Suprapubic skin (tissue), 4 donors: ENCODE results near the gene ATP8B1. TPM values are rescaled to one million over a fixed set of nuclear protein-coding genes. Genes with fewer than 3 reads are reported as not detected.

ENCODE experiments used
- DNase-seq, 2 donors: peaks; one replicate each; pipeline ENCODE4 v3.0.0-alpha.2; 2019; ENCODE audit warnings: low spot score in 2 of 2
- H3K27ac ChIP-seq: fragments of 200-600 bp; sonication (generic); one replicate; pipeline ENCODE4 v1.5.1; 2019
- H3K27me3 ChIP-seq: fragments of 200-600 bp; sonication (generic); one replicate; pipeline ENCODE4 v1.5.1; 2019
- H3K36me3 ChIP-seq: fragments of 200-600 bp; sonication (generic); one replicate; pipeline ENCODE4 v1.5.1; 2019
- H3K4me1 ChIP-seq: fragments of 200-600 bp; sonication (generic); one replicate; pipeline ENCODE4 v1.5.1; 2019
- H3K4me3 ChIP-seq: fragments of 200-600 bp; sonication (generic); one replicate; pipeline ENCODE4 v1.5.1; 2019; ENCODE audit warnings: mild to moderate bottlenecking
- H3K9me3 ChIP-seq: fragments of 200-600 bp; sonication (generic); one replicate; pipeline ENCODE4 v1.5.1; 2019
- EP300 ChIP-seq: sonication (generic); formaldehyde crosslinking; IDR thresholded peaks from one replicate; pipeline ENCODE4 v1.6.1; 2017; ENCODE audit warnings: antibody characterized with exemption
- POLR2A ChIP-seq, 2 donors: fragments of 450-650 bp; IDR thresholded peaks; one replicate each; pipeline ENCODE4 v1.6.1; 2017; ENCODE audit warnings: antibody characterized with exemption in 2 of 2, mild to moderate bottlenecking in 2 of 2, moderate library complexity in 2 of 2
- POLR2AphosphoS5 ChIP-seq, 3 donors: sonication (generic); formaldehyde crosslinking; IDR thresholded peaks; one replicate each; pipeline ENCODE4 v1.6.1; 2017; ENCODE audit warnings: antibody characterized with exemption in 3 of 3
- WGBS: methylation state at CpG from one replicate; pipeline ENCODE4 v1.1.5; 2018; 5-methylcytosine and 5-hydroxymethylcytosine counted together
- total RNA-seq, 4 donors: library from RNA; depleted of rRNA; stranded (reverse); fragments of >200 nt; gene quantifications; one replicate each; pipeline ENCODE4 v1.1.0, GENCODE V29; 2016
- TF ChIP-seq, protein P1 (sequence below), 2 donors: fragments of 200-600 bp in 1 of 2; fragments of 450-650 bp in 1 of 2; sonication (generic) in 1 of 2; IDR thresholded peaks; one replicate each; pipeline ENCODE4 v1.5.1; 2016 to 2019; ENCODE audit warnings: antibody characterized with exemption in 2 of 2, mild to moderate bottlenecking in 1 of 2, moderate library complexity in 1 of 2

Gene ATP8B1
- total RNA-seq, 4 donors from 2014 or later, result 21.5 to 59.1 (median 26.0) TPM

DNA sequence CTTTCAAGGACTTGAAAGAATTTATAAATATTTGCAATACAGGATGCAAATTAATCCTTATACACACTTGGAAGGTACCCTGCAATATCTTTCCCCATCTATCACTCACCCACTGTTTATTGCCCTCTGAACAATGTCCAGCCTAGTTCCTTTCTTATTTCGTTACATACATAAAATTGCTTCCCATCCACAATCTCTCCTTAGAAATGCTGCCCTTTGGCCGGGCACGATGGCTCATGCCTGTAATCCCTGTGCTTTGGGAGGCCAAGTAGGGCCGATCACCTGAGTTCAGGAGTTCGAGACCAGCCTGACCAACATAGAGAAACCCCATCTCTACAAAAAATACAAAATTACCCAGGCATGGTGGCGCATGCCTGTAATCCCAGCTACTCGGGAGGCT is 41.2 kb upstream of the ATP8B1 start:
- Histone ChIP-seq H3K27ac (no peak overlapping the region), H3K4me3 (no peak overlapping the region), H3K27me3 (no peaks in the 10 kb centered on the region), H3K4me1 (no peaks in the 10 kb centered on the region), H3K9me3 (no peaks in the 10 kb centered on the region), H3K36me3 (no peaks in the 10 kb centered on the region)
- WGBS, result 91% methylated on average over 7 of the region's 7 CpGs
- TF ChIP-seq POLR2A (IDR thresholded peaks at IDR 0.05), result no peak
- no peak for DNase-seq

DNA sequence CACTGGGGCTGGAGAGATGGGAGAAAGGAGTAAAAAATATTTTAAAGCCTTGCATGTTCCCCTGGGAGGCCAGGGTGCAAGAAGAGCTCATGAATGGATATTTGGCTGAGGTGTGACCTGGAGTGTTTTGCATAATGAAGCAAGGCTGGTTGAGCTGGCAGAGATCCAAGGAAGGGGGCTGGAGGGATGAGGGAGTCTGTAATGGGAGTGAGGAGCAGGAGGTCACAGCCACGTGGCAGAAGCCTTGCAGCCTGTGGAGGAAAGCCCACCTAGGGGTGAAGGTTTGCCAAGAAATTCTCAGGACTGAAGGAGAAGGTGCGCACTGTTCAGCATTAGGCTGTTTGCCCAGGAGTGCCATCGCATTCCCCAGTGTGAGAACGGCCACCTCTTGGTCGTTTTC is 40.3 kb upstream of the ATP8B1 start:
- WGBS, result 81% methylated on average over 5 of the region's 5 CpGs
- TF ChIP-seq, protein P1, sequence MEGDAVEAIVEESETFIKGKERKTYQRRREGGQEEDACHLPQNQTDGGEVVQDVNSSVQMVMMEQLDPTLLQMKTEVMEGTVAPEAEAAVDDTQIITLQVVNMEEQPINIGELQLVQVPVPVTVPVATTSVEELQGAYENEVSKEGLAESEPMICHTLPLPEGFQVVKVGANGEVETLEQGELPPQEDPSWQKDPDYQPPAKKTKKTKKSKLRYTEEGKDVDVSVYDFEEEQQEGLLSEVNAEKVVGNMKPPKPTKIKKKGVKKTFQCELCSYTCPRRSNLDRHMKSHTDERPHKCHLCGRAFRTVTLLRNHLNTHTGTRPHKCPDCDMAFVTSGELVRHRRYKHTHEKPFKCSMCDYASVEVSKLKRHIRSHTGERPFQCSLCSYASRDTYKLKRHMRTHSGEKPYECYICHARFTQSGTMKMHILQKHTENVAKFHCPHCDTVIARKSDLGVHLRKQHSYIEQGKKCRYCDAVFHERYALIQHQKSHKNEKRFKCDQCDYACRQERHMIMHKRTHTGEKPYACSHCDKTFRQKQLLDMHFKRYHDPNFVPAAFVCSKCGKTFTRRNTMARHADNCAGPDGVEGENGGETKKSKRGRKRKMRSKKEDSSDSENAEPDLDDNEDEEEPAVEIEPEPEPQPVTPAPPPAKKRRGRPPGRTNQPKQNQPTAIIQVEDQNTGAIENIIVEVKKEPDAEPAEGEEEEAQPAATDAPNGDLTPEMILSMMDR (IDR thresholded peaks at IDR 0.05), result no peak
- TF ChIP-seq POLR2A (IDR thresholded peaks at IDR 0.05), result no peak
- no peak for TF ChIP-seq EP300
- no peak for TF ChIP-seq POLR2AphosphoS5 (IDR thresholded peaks at IDR 0.05)
- Histone ChIP-seq H3K4me3 (no peak overlapping the region), H3K9me3 (no peaks in the 10 kb centered on the region), H3K27me3 (no peaks in the 10 kb centered on the region), H3K27ac (no peak overlapping the region), H3K36me3 (no peaks in the 10 kb centered on the region), H3K4me1 (no peaks in the 10 kb centered on the region)
- no peak for DNase-seq

DNA sequence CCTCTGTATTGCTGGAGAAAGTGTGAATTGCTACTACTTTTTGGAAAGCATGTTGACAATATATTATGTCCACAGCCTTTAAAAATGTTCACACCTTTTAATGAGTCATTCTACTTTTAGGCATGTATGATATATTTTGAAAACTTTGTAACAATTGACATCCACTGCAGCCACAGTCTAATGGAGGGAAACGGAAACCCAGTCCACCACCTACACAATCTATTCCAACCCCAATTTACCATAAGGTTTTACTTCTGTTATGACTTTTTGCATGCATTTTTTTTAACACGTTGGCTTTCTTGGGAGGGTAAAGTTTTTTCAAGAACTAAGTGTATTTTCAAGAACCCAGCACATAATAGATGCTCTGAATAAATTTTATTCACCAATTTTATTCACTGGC is 38.5 kb upstream of the ATP8B1 start:
- H3K36me3 ChIP-seq, result no peaks in the 10 kb centered on the region
- TF ChIP-seq, protein P1 (IDR thresholded peaks at IDR 0.05), result no peak
- TF ChIP-seq EP300 (no peak), POLR2AphosphoS5 (IDR thresholded peaks at IDR 0.05) (no peak), POLR2A (IDR thresholded peaks at IDR 0.05) (no peak)
- no peak for DNase-seq
- WGBS, result 60% methylated on average over 2 of the region's 2 CpGs
- H3K27ac ChIP-seq, result no peak overlapping the region
- no peaks in the 10 kb centered on the region for H3K27me3 ChIP-seq
- H3K9me3 ChIP-seq, result no peaks in the 10 kb centered on the region
- no peaks in the 10 kb centered on the region for H3K4me1 ChIP-seq
- H3K4me3 ChIP-seq, result no peak overlapping the region

DNA sequence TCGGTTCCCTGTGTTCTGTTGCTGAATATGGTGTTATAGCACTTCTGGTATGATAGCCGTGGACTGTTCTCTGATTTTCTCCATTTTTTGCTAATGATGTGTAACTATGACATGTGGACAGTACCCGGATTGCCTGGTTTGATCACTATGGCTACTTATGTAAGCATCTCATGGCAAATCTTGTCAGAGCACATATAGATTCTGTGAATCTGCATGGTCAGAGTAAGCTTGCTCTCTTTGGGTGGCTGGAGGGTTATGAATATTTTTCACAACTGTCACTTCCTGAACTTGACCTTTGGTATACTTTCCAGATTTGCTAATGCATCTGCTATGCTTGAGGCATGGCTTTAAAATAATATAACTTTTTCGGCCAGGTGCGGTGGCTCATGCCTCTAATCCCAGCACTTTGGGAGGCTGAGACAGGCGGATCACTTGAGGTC is 36.8 kb upstream of the ATP8B1 start:
- no peak for DNase-seq
- no peak overlapping the region for H3K27ac ChIP-seq
- no peak overlapping the region for H3K4me3 ChIP-seq
- H3K36me3 ChIP-seq, result no peaks in the 10 kb centered on the region
- no peaks in the 10 kb centered on the region for H3K27me3 ChIP-seq
- H3K9me3 ChIP-seq, result no peaks in the 10 kb centered on the region
- TF ChIP-seq, protein P1 (IDR thresholded peaks at IDR 0.05), result no peak
- TF ChIP-seq EP300 (no peak), POLR2A (IDR thresholded peaks at IDR 0.05) (no peak), POLR2AphosphoS5 (IDR thresholded peaks at IDR 0.05) (no peak)
- no peaks in the 10 kb centered on the region for H3K4me1 ChIP-seq
- WGBS, result 88% methylated on average over 6 of the region's 6 CpGs

DNA sequence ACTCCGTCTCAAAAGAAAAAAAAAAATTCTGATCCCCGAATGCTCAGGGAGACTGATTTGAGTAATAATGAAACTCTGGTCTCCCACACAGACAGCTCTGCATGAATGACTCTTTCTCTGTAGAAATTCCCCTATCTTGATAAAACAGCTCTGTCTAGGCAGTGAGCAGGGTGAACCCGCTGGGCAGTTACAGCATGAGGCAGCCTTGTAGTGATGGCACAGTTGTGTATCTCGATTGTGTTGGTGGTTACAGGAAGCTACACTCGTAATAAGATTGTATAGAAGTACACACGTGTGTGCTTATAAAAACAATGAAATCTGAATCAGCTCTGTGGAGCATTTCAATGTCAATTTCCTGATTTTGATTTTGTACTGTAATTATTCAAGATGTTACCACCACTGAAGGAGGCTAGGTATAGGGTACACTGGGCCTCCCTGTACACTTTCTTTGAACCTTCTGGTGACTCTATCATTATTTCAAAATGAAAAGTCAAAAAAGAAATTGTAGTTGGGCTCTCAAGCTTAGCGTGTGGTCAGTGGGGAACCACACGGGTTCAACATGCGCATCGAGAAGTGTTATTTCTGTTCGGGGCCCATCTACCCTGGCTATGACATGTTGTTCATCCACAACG is 34.9 kb upstream of the ATP8B1 start:
- no peak overlapping the region for H3K27ac ChIP-seq
- H3K27me3 ChIP-seq, result no peaks in the 10 kb centered on the region
- H3K9me3 ChIP-seq, result no peaks in the 10 kb centered on the region
- TF ChIP-seq, protein P1 (IDR thresholded peaks at IDR 0.05), result no peak
- no peak for TF ChIP-seq POLR2AphosphoS5 (IDR thresholded peaks at IDR 0.05)
- TF ChIP-seq EP300, result no peak
- no peak for TF ChIP-seq POLR2A (IDR thresholded peaks at IDR 0.05)
- no peaks in the 10 kb centered on the region for H3K36me3 ChIP-seq
- DNase-seq, result no peak
- no peak overlapping the region for H3K4me3 ChIP-seq
- 75% methylated on average over 12 of the region's 12 CpGs for WGBS
- no peaks in the 10 kb centered on the region for H3K4me1 ChIP-seq

DNA sequence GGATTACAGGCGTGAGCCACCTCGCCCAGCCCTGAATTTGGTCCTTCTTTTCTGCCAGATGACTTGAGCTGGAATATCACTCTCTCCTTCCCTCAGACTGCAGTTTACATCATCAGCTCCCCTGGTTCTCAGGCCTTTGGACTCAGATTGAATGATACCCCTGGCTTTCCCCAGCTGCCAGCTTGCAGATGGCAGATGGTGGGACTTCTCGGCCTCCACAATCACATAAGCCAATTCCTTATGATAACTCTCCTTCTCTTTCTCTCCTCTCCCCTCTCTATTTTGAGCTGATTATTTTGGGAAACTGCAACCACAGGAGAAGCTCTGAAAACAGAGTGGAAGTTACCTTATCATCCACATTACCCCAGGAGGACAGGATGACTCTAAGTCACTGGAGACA is 33.4 kb upstream of the ATP8B1 start:
- 98% methylated on average over 3 of the region's 3 CpGs for WGBS
- H3K9me3 ChIP-seq, result no peaks in the 10 kb centered on the region
- DNase-seq, result no peak
- no peak overlapping the region for H3K4me3 ChIP-seq
- H3K36me3 ChIP-seq, result no peaks in the 10 kb centered on the region
- no peak overlapping the region for H3K27ac ChIP-seq
- no peak for TF ChIP-seq POLR2A (IDR thresholded peaks at IDR 0.05)
- no peak for TF ChIP-seq EP300
- TF ChIP-seq, protein P1 (IDR thresholded peaks at IDR 0.05), result no peak
- no peak for TF ChIP-seq POLR2AphosphoS5 (IDR thresholded peaks at IDR 0.05)
- no peaks in the 10 kb centered on the region for H3K27me3 ChIP-seq
- no peaks in the 10 kb centered on the region for H3K4me1 ChIP-seq
